Mesothelial cell of epicardium (in vitro differentiated cells): ENCODE data around the gene TMEM242. TPM values are rescaled to one million over a fixed set of nuclear protein-coding genes. Genes with fewer than 3 reads are reported as not detected.

ENCODE experiments used
- DNase-seq, 2 experiments: peaks; one replicate each; pipeline ENCODE4 v3.0.0; 2021; ENCODE audit warnings: low spot score in 2 of 2; ENCODE audit not compliant: unreplicated experiment in 2 of 2
- H3K27ac Mint-ChIP-seq: 2 replicates; pipeline ENCODE4 v1.8.0; 2021; ENCODE audit warnings: mixed read lengths
- H3K27me3 Mint-ChIP-seq: 2 replicates; pipeline ENCODE4 v1.8.0; 2021; ENCODE audit warnings: low read depth, mixed read lengths
- H3K36me3 Mint-ChIP-seq: 2 replicates; pipeline ENCODE4 v1.8.0; 2021; ENCODE audit warnings: mixed read lengths
- H3K4me1 Mint-ChIP-seq: 2 replicates; pipeline ENCODE4 v1.8.0; 2021; ENCODE audit warnings: mixed read lengths
- H3K4me3 Mint-ChIP-seq: 2 replicates; pipeline ENCODE4 v1.8.0; 2021; ENCODE audit warnings: mild to moderate bottlenecking, moderate library complexity, mixed read lengths
- H3K9me3 Mint-ChIP-seq: 2 replicates; pipeline ENCODE4 v1.8.0; 2021; ENCODE audit warnings: mixed read lengths
- CTCF ChIP-seq: fragments of 200-600 bp; sonication (generic); IDR thresholded peaks from one replicate; pipeline ENCODE4 v1.5.0; 2021; ENCODE audit warnings: antibody characterized with exemption; ENCODE audit not compliant: unreplicated experiment
- total RNA-seq: library from RNA; stranded (reverse); gene quantifications from 3 replicates; pipeline ENCODE4 v1.2.1, GENCODE V29; 2021

Gene TMEM242
- total RNA-seq, 1 donor from 2014 or later = 13.3 TPM

- peak; percentile 69 to 89 for DNase-seq
- H3K4me3 Mint-ChIP-seq = peak overlapping the region; percentile 73
- peaks cover 11% of the 10 kb centered on the region for H3K4me1 Mint-ChIP-seq
- H3K27ac Mint-ChIP-seq = peak overlapping the region; percentile 96
- H3K36me3 Mint-ChIP-seq = no peaks in the 10 kb centered on the region
- peak; percentile 63 for TF ChIP-seq CTCF
- peaks cover under 1% of the 10 kb centered on the region for H3K27me3 Mint-ChIP-seq
- peaks cover 8% of the 10 kb centered on the region for H3K9me3 Mint-ChIP-seq
Measured at GRCh38 chr6:157274471-157275226, 48.7 kb downstream of the TMEM242 start.

- TF ChIP-seq CTCF = no peak
- no peaks in the 10 kb centered on the region for H3K27me3 Mint-ChIP-seq
- peaks cover 18% of the 10 kb centered on the region for H3K4me1 Mint-ChIP-seq
- peaks cover 8% of the 10 kb centered on the region for H3K9me3 Mint-ChIP-seq
- peak overlapping the region; percentile 96 for H3K27ac Mint-ChIP-seq
- peak in 1 of 2 experiments; percentile 61 for DNase-seq
- H3K4me3 Mint-ChIP-seq = peak overlapping the region; percentile 73
- H3K36me3 Mint-ChIP-seq = no peaks in the 10 kb centered on the region
Measured at GRCh38 chr6:157273756-157274470, 49.4 kb downstream of the TMEM242 start.

GRCh38 chr6:157272866-157273755 lies 50.2 kb downstream of the TMEM242 start:
- Mint-ChIP-seq H3K4me3 (peak overlapping the region; percentile 73), H3K27ac (peak overlapping the region; percentile 9), H3K36me3 (no peaks in the 10 kb centered on the region), H3K27me3 (no peaks in the 10 kb centered on the region), H3K9me3 (peaks cover 8% of the 10 kb centered on the region), H3K4me1 (peaks cover 24% of the 10 kb centered on the region)
- DNase-seq = no peak
- TF ChIP-seq CTCF = no peak

- H3K9me3 Mint-ChIP-seq = peaks cover 8% of the 10 kb centered on the region
- no peak overlapping the region for H3K27ac Mint-ChIP-seq
- TF ChIP-seq CTCF = no peak
- no peaks in the 10 kb centered on the region for H3K36me3 Mint-ChIP-seq
- no peak for DNase-seq
- H3K4me1 Mint-ChIP-seq = peaks cover 24% of the 10 kb centered on the region
- H3K4me3 Mint-ChIP-seq = no peak overlapping the region
- H3K27me3 Mint-ChIP-seq = no peaks in the 10 kb centered on the region
Measured at GRCh38 chr6:157272372-157272771, 50.9 kb downstream of the TMEM242 start.

- Mint-ChIP-seq H3K27ac (no peak overlapping the region), H3K4me1 (peaks cover 24% of the 10 kb centered on the region), H3K4me3 (no peak overlapping the region), H3K27me3 (no peaks in the 10 kb centered on the region), H3K9me3 (peaks cover 8% of the 10 kb centered on the region), H3K36me3 (no peaks in the 10 kb centered on the region)
- no peak for TF ChIP-seq CTCF
- DNase-seq = no peak
Measured at GRCh38 chr6:157271911-157272310, 51.4 kb downstream of the TMEM242 start.
